OCI-LY7 (cell line): ENCODE measurements around the gene CD300C.

ENCODE experiments used
- EZH2phosphoT487 ChIP-seq: fragments of 200-600 bp; sonication (generic); IDR thresholded peaks from 2 replicates; pipeline ENCODE4 v1.6.1; 2018; ENCODE audit warnings: low read depth, borderline replicate concordance, mild to moderate bottlenecking, mixed run types, antibody characterized with exemption, low read length, moderate library complexity, mixed read lengths
- TF ChIP-seq, protein P1 (sequence below): fragments of 200-600 bp; sonication (generic); conservative IDR thresholded peaks from 2 replicates; pipeline ENCODE4 v1.5.1; 2014; ENCODE audit warnings: mild to moderate bottlenecking, antibody characterized with exemption, low read length, moderate library complexity, mixed read lengths

DNA sequence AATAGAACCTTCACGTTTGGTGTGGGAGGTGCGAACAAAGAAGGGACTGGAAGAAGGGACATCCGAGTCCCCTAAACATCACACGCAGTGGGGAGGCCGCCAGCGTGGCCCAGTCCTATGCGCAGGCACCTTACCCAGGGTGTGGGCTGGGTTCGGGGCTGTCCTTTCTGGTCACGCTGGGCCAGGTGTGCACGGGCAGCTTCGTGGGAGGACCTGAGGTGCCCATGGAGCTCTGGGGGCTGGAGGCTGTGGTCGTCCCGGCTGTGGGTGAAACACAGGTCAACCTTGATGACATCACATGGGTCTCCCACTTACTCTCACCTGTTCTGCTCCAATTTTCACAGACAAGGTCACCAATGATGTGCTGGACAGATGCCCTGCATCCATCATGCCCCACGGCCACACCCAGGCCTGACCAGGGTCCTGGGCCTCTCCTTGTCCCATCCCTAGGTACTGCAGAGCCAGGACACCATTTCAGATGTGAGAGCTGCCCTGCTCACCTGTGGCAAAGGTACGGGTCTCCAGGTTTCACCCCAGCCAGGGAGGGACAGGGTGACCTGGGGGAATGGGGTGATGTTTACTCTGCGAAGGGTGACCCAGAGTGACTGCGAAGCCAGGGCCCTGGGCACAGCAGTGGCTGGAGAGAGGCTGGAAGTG is 3.1 kb downstream of the CD300C start:
- TF ChIP-seq, protein P1, sequence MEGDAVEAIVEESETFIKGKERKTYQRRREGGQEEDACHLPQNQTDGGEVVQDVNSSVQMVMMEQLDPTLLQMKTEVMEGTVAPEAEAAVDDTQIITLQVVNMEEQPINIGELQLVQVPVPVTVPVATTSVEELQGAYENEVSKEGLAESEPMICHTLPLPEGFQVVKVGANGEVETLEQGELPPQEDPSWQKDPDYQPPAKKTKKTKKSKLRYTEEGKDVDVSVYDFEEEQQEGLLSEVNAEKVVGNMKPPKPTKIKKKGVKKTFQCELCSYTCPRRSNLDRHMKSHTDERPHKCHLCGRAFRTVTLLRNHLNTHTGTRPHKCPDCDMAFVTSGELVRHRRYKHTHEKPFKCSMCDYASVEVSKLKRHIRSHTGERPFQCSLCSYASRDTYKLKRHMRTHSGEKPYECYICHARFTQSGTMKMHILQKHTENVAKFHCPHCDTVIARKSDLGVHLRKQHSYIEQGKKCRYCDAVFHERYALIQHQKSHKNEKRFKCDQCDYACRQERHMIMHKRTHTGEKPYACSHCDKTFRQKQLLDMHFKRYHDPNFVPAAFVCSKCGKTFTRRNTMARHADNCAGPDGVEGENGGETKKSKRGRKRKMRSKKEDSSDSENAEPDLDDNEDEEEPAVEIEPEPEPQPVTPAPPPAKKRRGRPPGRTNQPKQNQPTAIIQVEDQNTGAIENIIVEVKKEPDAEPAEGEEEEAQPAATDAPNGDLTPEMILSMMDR = no peak
- TF ChIP-seq EZH2phosphoT487 = no peak
